GM12872 (cell line): Measurements from ENCODE around the gene UBE2U.

ENCODE experiments used
- CTCF ChIP-seq: IDR thresholded peaks from 3 replicates; pipeline ENCODE4 v1.5.1; 2011; ENCODE audit warnings: low read depth, mild to moderate bottlenecking, low read length, moderate library complexity; ENCODE audit not compliant: insufficient read depth

The UBE2U gene

GRCh38 chr1:64192290-64192689 lies 11.1 kb upstream of the UBE2U start:
- no peak for TF ChIP-seq CTCF

GRCh38 chr1:64194168-64195080 lies 9.0 kb upstream of the UBE2U start:
- TF ChIP-seq CTCF = no peak

GRCh38 chr1:64195081-64195395 lies 8.4 kb upstream of the UBE2U start:
- TF ChIP-seq CTCF = no peak

GRCh38 chr1:64196074-64196870 lies 7.2 kb upstream of the UBE2U start:
- no peak for TF ChIP-seq CTCF

- no peak for TF ChIP-seq CTCF
Observed at GRCh38 chr1:64197076-64197475, 6.3 kb upstream of the UBE2U start.

GRCh38 chr1:64199154-64199553 lies 4.3 kb upstream of the UBE2U start:
- TF ChIP-seq CTCF = no peak

- TF ChIP-seq CTCF = no peak
Observed at GRCh38 chr1:64200064-64200463, 3.4 kb upstream of the UBE2U start.
